Astrocyte of the spinal cord (primary cell): ENCODE data around the gene ECSCR.
A peak's percentile ranks its signal among the peaks of the same experiment; 100 is the strongest.

Source experiments
- DNase-seq: peaks from one replicate; pipeline ENCODE4 v3.0.0; 2011; ENCODE audit warnings: low read depth, low spot score
- H3K4me3 ChIP-seq: 2 replicates; pipeline ENCODE4 v1.5.1; 2011; ENCODE audit warnings: low read depth, mild to moderate bottlenecking, low read length, moderate library complexity
- CTCF ChIP-seq: IDR thresholded peaks from 2 replicates; pipeline ENCODE4 v1.5.1; 2012; ENCODE audit warnings: low read depth, mild to moderate bottlenecking, low read length, inconsistent platforms
- in situ Hi-C: cut with HindIII; loops from 2 replicates; pipeline ENCODE4 v1.10.0; 2017; ENCODE audit warnings: low sequenced_read_pairs

ECSCR gene

GRCh38 chr5:139472386-139473030 lies 10.0 kb upstream of the ECSCR start:
- in situ Hi-C loops, result no loop called here
- TF ChIP-seq CTCF, result no peak
- H3K4me3 ChIP-seq, result no peak overlapping the region
- no peak for DNase-seq

- DNase-seq, result no peak
- in situ Hi-C loops, result no loop called here
- no peak for TF ChIP-seq CTCF
- no peak within 1 kb of the TSS for H3K4me3 ChIP-seq
Observed at GRCh38 chr5:139470821-139471300, 8.3 kb upstream of the ECSCR start, which contains the start of gene SMIM33. TSS of gene SMIM33 (plus strand) at chr5:139471004. CDS start at chr5:139471122, 118 bp downstream.

- no peak for TF ChIP-seq CTCF
- in situ Hi-C loops, result no loop called here
Observed at GRCh38 chr5:139468421-139468931, 5.9 kb upstream of the ECSCR start.

GRCh38 chr5:139461698-139462097 lies 845 bp downstream of the ECSCR start:
- H3K4me3 ChIP-seq, result no peak overlapping the region
- DNase-seq, result peak; percentile 70
- in situ Hi-C loops, result no loop called here
- TF ChIP-seq CTCF, result no peak

More at GRCh38 chr5:139468421-139468931, 5.9 kb upstream of the ECSCR start:
- no peak overlapping the region for H3K4me3 ChIP-seq
- no peak for DNase-seq

- in situ Hi-C loops, result no loop called here
- DNase-seq, result no peak
- no peak overlapping the region for H3K4me3 ChIP-seq
- no peak for TF ChIP-seq CTCF
Observed at GRCh38 chr5:139461176-139461575, 1.4 kb downstream of the ECSCR start.

GRCh38 chr5:139460455-139460854 lies 2.1 kb downstream of the ECSCR start:
- no peak overlapping the region for H3K4me3 ChIP-seq
- TF ChIP-seq CTCF, result no peak
- in situ Hi-C loops, result no loop called here
- peak; percentile 22 for DNase-seq
